Lower leg skin (tissue), 3 donors: ENCODE measurements around the gene STAC3.

Experiments
- CTCF ChIP-seq, 3 donors: fragments of 450-650 bp; IDR thresholded peaks; one replicate each; pipeline ENCODE4 v1.5.1; 2016; ENCODE audit warnings: antibody characterized with exemption in 3 of 3, mild to moderate bottlenecking in 3 of 3, moderate library complexity in 2 of 3
- POLR2A ChIP-seq, 2 donors: fragments of 450-650 bp; IDR thresholded peaks; one replicate each; pipeline ENCODE4 v1.6.1; 2016 to 2017; ENCODE audit warnings: antibody characterized with exemption in 2 of 2, mild to moderate bottlenecking in 1 of 2, moderate library complexity in 1 of 2

- TF ChIP-seq CTCF (IDR thresholded peaks at IDR 0.05), result no peak
- TF ChIP-seq POLR2A (IDR thresholded peaks at IDR 0.05), result no peak
These were observed 34.7 kb downstream of the STAC3 start, which contains the start of gene NXPH4 for GRCh38 chr12:57216014-57216911.
